CD4-positive, alpha-beta T cell (primary cell): Measurements from ENCODE around the gene ANKRD17. TPM values are rescaled to one million over a fixed set of nuclear protein-coding genes. Genes with fewer than 3 reads are reported as not detected.
"Not testable (repeated sequence)": the region's sequence is repeated elsewhere in the genome, so short reads cannot be mapped to it uniquely, and the experiment has no call there.

Source experiments
- ATAC-seq: fragments of 200-7000 bp; cut with Tn5 transposase; one replicate; pipeline ENCODE4 v1.10.0; 2022; ENCODE audit warnings: mild to moderate bottlenecking; ENCODE audit not compliant: poor library complexity
- CTCF ChIA-PET: fragments of 350-600 bp; sonication (Branson Sonifier 250); formaldehyde crosslinking; loops from one replicate; lab custom pipeline; 2021; ENCODE audit warnings: antibody characterized with exemption, inconsistent platforms; lab: Charles Lee
- POLR2A ChIA-PET: fragments of 350-600 bp; sonication (Branson Sonifier 250); formaldehyde crosslinking; loops from one replicate; lab custom pipeline; 2021; ENCODE audit warnings: antibody characterized with exemption, inconsistent platforms; lab: Charles Lee
- DNase-seq, 14 experiments: peaks; one replicate each; pipeline ENCODE4 v3.0.0-alpha.2; 2013 to 2020; ENCODE audit warnings: mixed read lengths in 2 of 14
- H3K27ac ChIP-seq, 2 donors: one replicate each; pipeline versions ENCODE4 v1.5.1 to v1.7.0; 2013; ENCODE audit warnings: low read length in 2 of 2, low read depth in 1 of 2, mild to moderate bottlenecking in 1 of 2
- H3K27me3 ChIP-seq, 2 experiments: 1 replicate in 1 of 2; 2 replicates in 1 of 2; pipeline versions ENCODE4 v1.6.1 to v1.7.0; 2013; ENCODE audit warnings: low read length in 2 of 2, control low read depth in 1 of 2, mild to moderate bottlenecking in 1 of 2, moderate library complexity in 1 of 2; ENCODE audit not compliant: insufficient read depth in 2 of 2, control insufficient read depth in 1 of 2
- H3K36me3 ChIP-seq: one replicate; pipeline ENCODE4 v1.6.1; 2013; ENCODE audit warnings: low read length, control low read depth; ENCODE audit not compliant: insufficient read depth
- H3K4me1 ChIP-seq: one replicate; pipeline ENCODE4 v1.6.1; 2013; ENCODE audit warnings: low read length, control low read depth; ENCODE audit not compliant: insufficient read depth
- H3K4me3 ChIP-seq: one replicate; pipeline ENCODE4 v1.5.1; 2013; ENCODE audit warnings: mild to moderate bottlenecking, low read length, moderate library complexity
- H3K9me3 ChIP-seq, 2 experiments: 1 replicate in 1 of 2; 2 replicates in 1 of 2; pipeline versions ENCODE4 v1.6.1 to v1.7.0; 2013; ENCODE audit warnings: low read length in 2 of 2, mild to moderate bottlenecking in 2 of 2, control low read depth in 1 of 2, moderate library complexity in 1 of 2; ENCODE audit not compliant: control insufficient read depth in 1 of 2, insufficient read depth in 1 of 2
- H3K27ac Mint-ChIP-seq: one replicate; pipeline ENCODE4 v1.8.0; 2020; ENCODE audit warnings: mixed read lengths
- H3K27me3 Mint-ChIP-seq: one replicate; pipeline ENCODE4 v1.8.0; 2021; ENCODE audit warnings: mixed read lengths
- H3K36me3 Mint-ChIP-seq: one replicate; pipeline ENCODE4 v1.8.0; 2021; ENCODE audit warnings: low read depth, mixed read lengths
- H3K4me1 Mint-ChIP-seq: one replicate; pipeline ENCODE4 v1.8.0; 2021; ENCODE audit warnings: low read depth, mixed read lengths
- H3K4me3 Mint-ChIP-seq: one replicate; pipeline ENCODE4 v1.8.0; 2020; ENCODE audit warnings: mild to moderate bottlenecking, mixed read lengths
- H3K9me3 Mint-ChIP-seq: one replicate; pipeline ENCODE4 v1.8.0; 2020; ENCODE audit warnings: mixed read lengths
- CTCF ChIP-seq: fragments of 200-600 bp; IDR thresholded peaks from one replicate; pipeline ENCODE4 v1.8.0; 2022; ENCODE audit warnings: antibody characterized with exemption, mild to moderate bottlenecking
- intact Hi-C, 2 experiments: fragments of 100-400 bp; cut with DNase I in 1 of 2; cut with micrococcal nuclease in 1 of 2; formaldehyde crosslinking; loops; one replicate each; pipeline versions ENCODE4 v1.15.1 to v1.9.0; 2023 to 2025; cut with DNase I, micrococcal nuclease
- total RNA-seq, 174 experiments: library from RNA in 2 of 174; stranded (reverse) in 2 of 174; gene quantifications; one replicate each; pipeline ENCODE4 v1.2.3 and lab custom pipeline; 2021 to 2026

ANKRD17 gene
- total RNA-seq, 2 experiments from 2014 or later, result 31.9 to 34.1 TPM

GRCh38 chr4:73299548-73300280, 41.1 kb upstream of the ANKRD17 start:
- no peak for TF ChIP-seq CTCF
- ChIA-PET POLR2A (no interaction called here), CTCF (interaction anchor here (0.6 kb wide), 1 partner anchor 361 kb away, joined by 4 read pairs; no protein-coding TSS in a partner anchor)
- H3K4me1 Mint-ChIP-seq, result no peaks in the 10 kb centered on the region
- no peak for ATAC-seq
- Histone ChIP-seq H3K9me3 (peaks cover 27 to 36% of the 10 kb centered on the region in 2 experiments), H3K4me1 (no peaks in the 10 kb centered on the region), H3K27ac (no peak overlapping the region), H3K36me3 (no peaks in the 10 kb centered on the region), H3K4me3 (no peak overlapping the region), H3K27me3 (no peaks in the 10 kb centered on the region)
- no peaks in the 10 kb centered on the region for H3K27me3 Mint-ChIP-seq
- intact Hi-C loops, result no loop called here
- no peak overlapping the region for H3K27ac Mint-ChIP-seq
- no peak overlapping the region for H3K4me3 Mint-ChIP-seq
- DNase-seq, result no peak
- peaks cover 13% of the 10 kb centered on the region for H3K36me3 Mint-ChIP-seq
- peaks cover 7% of the 10 kb centered on the region for H3K9me3 Mint-ChIP-seq

GRCh38 chr4:73292661-73293060, 34.1 kb upstream of the ANKRD17 start:
- DNase-seq, H3K27ac ChIP-seq, H3K4me1 ChIP-seq, H3K4me3 Mint-ChIP-seq, H3K4me3 ChIP-seq, H3K36me3 ChIP-seq, CTCF ChIA-PET, ATAC-seq, POLR2A ChIA-PET, intact Hi-C loops, H3K4me1 Mint-ChIP-seq, H3K27ac Mint-ChIP-seq, H3K27me3 ChIP-seq, H3K27me3 Mint-ChIP-seq: not testable (repeated sequence)
- Mint-ChIP-seq H3K9me3 (peaks cover 21% of the 10 kb centered on the region), H3K36me3 (peaks cover 64% of the 10 kb centered on the region)
- H3K9me3 ChIP-seq, result peaks cover 20 to 30% of the 10 kb centered on the region in 2 experiments

GRCh38 chr4:73281982-73282381, 23.4 kb upstream of the ANKRD17 start:
- no peaks in the 10 kb centered on the region for H3K4me1 ChIP-seq
- intact Hi-C loops, result no loop called here
- H3K4me1 Mint-ChIP-seq, result no peaks in the 10 kb centered on the region
- peaks cover 74% of the 10 kb centered on the region for H3K36me3 Mint-ChIP-seq
- H3K36me3 ChIP-seq, result peaks cover 5% of the 10 kb centered on the region
- H3K9me3 Mint-ChIP-seq, result peaks cover 3% of the 10 kb centered on the region
- H3K27me3 Mint-ChIP-seq, result no peaks in the 10 kb centered on the region
- DNase-seq (no peak), ATAC-seq (no peak)
- ChIA-PET CTCF (interaction anchor here (0.8 kb wide), 1 partner anchor 16 kb away, joined by 3 read pairs; no protein-coding TSS in a partner anchor), POLR2A (no interaction called here)
- no peak overlapping the region for H3K4me3 Mint-ChIP-seq
- no peak overlapping the region for H3K27ac ChIP-seq
- TF ChIP-seq CTCF, result no peak
- H3K9me3 ChIP-seq, result peaks cover 0 to 8% of the 10 kb centered on the region in 2 experiments
- no peak overlapping the region for H3K4me3 ChIP-seq
- no peaks in the 10 kb centered on the region for H3K27me3 ChIP-seq
- H3K27ac Mint-ChIP-seq, result no peak overlapping the region
